KMS-11 (cell line): ENCODE measurements around the gene KRT27.

Experiments
- H2AFZ ChIP-seq: fragments of 200-600 bp; sonication (generic); 2 replicates; pipeline ENCODE4 v1.6.1; 2016; ENCODE audit warnings: antibody characterized with exemption, mixed run types, low read depth
- H3K27ac ChIP-seq: fragments of 200-600 bp; sonication (generic); 2 replicates; pipeline ENCODE4 v1.6.1; 2016; ENCODE audit warnings: mild to moderate bottlenecking, mixed run types
- H3K27me3 ChIP-seq: fragments of 200-600 bp; sonication (generic); 2 replicates; pipeline ENCODE4 v1.6.1; 2017; ENCODE audit warnings: mild to moderate bottlenecking, low read depth, mixed run types, moderate library complexity; ENCODE audit not compliant: insufficient read depth
- H3K36me3 ChIP-seq: fragments of 200-600 bp; sonication (generic); 2 replicates; pipeline ENCODE4 v1.6.1; 2017; ENCODE audit warnings: mild to moderate bottlenecking, mixed run types; ENCODE audit not compliant: insufficient read depth
- H3K4me1 ChIP-seq: fragments of 200-600 bp; sonication (generic); 2 replicates; pipeline ENCODE4 v1.6.1; 2016; ENCODE audit warnings: mild to moderate bottlenecking, low read depth, mixed run types; ENCODE audit not compliant: poor library complexity, severe bottlenecking
- H3K4me2 ChIP-seq: fragments of 200-600 bp; sonication (generic); 2 replicates; pipeline ENCODE4 v1.7.0; 2016; ENCODE audit warnings: mild to moderate bottlenecking, mixed run types
- H3K4me3 ChIP-seq: fragments of 200-600 bp; sonication (generic); IDR thresholded peaks from 2 replicates; pipeline ENCODE4 v1.6.1; 2017; ENCODE audit warnings: low read depth, low read length, mixed read lengths; ENCODE audit not compliant: insufficient read depth
- H3K79me2 ChIP-seq: fragments of 200-600 bp; sonication (generic); 2 replicates; pipeline ENCODE4 v1.6.1; 2016; ENCODE audit warnings: low read depth, mixed run types; ENCODE audit not compliant: insufficient read depth
- H3K9ac ChIP-seq: fragments of 200-600 bp; sonication (generic); 2 replicates; pipeline ENCODE4 v1.6.1; 2016; ENCODE audit warnings: mild to moderate bottlenecking, mixed run types
- H4K20me1 ChIP-seq: fragments of 200-600 bp; sonication (generic); 2 replicates; pipeline ENCODE4 v1.6.1; 2016; ENCODE audit warnings: mild to moderate bottlenecking, mixed run types; ENCODE audit not compliant: insufficient read depth
- TF ChIP-seq, protein P1 (sequence below): fragments of 200-600 bp; sonication (generic); conservative IDR thresholded peaks from 2 replicates; pipeline ENCODE4 v1.6.1; 2017; ENCODE audit warnings: low read depth, mild to moderate bottlenecking, antibody characterized with exemption, low read length, moderate library complexity, mixed read lengths

KRT27 gene

GRCh38 chr17:40820228-40820838, 38.0 kb upstream of the KRT27 start:
- no peaks in the 10 kb centered on the region for H4K20me1 ChIP-seq
- H2AFZ ChIP-seq: no peak overlapping the region
- no peak overlapping the region for H3K9ac ChIP-seq
- no peak overlapping the region for H3K4me3 ChIP-seq
- peaks cover 18% of the 10 kb centered on the region for H3K4me1 ChIP-seq
- H3K27ac ChIP-seq: no peak overlapping the region
- H3K79me2 ChIP-seq: no peaks in the 10 kb centered on the region
- no peaks in the 10 kb centered on the region for H3K36me3 ChIP-seq
- no peak overlapping the region for H3K4me2 ChIP-seq
- no peaks in the 10 kb centered on the region for H3K27me3 ChIP-seq
- TF ChIP-seq, protein P1, sequence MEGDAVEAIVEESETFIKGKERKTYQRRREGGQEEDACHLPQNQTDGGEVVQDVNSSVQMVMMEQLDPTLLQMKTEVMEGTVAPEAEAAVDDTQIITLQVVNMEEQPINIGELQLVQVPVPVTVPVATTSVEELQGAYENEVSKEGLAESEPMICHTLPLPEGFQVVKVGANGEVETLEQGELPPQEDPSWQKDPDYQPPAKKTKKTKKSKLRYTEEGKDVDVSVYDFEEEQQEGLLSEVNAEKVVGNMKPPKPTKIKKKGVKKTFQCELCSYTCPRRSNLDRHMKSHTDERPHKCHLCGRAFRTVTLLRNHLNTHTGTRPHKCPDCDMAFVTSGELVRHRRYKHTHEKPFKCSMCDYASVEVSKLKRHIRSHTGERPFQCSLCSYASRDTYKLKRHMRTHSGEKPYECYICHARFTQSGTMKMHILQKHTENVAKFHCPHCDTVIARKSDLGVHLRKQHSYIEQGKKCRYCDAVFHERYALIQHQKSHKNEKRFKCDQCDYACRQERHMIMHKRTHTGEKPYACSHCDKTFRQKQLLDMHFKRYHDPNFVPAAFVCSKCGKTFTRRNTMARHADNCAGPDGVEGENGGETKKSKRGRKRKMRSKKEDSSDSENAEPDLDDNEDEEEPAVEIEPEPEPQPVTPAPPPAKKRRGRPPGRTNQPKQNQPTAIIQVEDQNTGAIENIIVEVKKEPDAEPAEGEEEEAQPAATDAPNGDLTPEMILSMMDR: no peak

GRCh38 chr17:40819528-40820125, 37.3 kb upstream of the KRT27 start:
- Histone ChIP-seq H3K79me2 (no peaks in the 10 kb centered on the region), H3K4me2 (peak overlapping the region; percentile 66), H3K9ac (no peak overlapping the region), H3K4me1 (peaks cover 18% of the 10 kb centered on the region), H2AFZ (peak overlapping the region; percentile 86), H3K27ac (peak overlapping the region; percentile 70; the same call in 1 of the 2 replicates), H3K4me3 (no peak overlapping the region), H3K27me3 (no peaks in the 10 kb centered on the region), H3K36me3 (no peaks in the 10 kb centered on the region), H4K20me1 (no peaks in the 10 kb centered on the region)
- TF ChIP-seq, protein P1: no peak

- H3K4me3 ChIP-seq: no peak overlapping the region
- peak overlapping the region; percentile 66 for H3K4me2 ChIP-seq
- no peaks in the 10 kb centered on the region for H3K79me2 ChIP-seq
- TF ChIP-seq, protein P1: no peak
- H3K27me3 ChIP-seq: no peaks in the 10 kb centered on the region
- peak overlapping the region; percentile 86 for H2AFZ ChIP-seq
- peak overlapping the region; percentile 67; the same call in 1 of the 2 replicates for H3K9ac ChIP-seq
- no peaks in the 10 kb centered on the region for H3K36me3 ChIP-seq
- H3K27ac ChIP-seq: peak overlapping the region; percentile 70
- peaks cover 12% of the 10 kb centered on the region for H3K4me1 ChIP-seq
- no peaks in the 10 kb centered on the region for H4K20me1 ChIP-seq
These were observed 36.6 kb upstream of the KRT27 start for GRCh38 chr17:40818733-40819527.

- Histone ChIP-seq H3K9ac (peak overlapping the region; percentile 67; the same call in 1 of the 2 replicates), H3K4me2 (peak overlapping the region; percentile 43), H3K4me3 (no peak overlapping the region), H3K36me3 (no peaks in the 10 kb centered on the region), H3K79me2 (no peaks in the 10 kb centered on the region), H3K27ac (peak overlapping the region; percentile 70), H4K20me1 (no peaks in the 10 kb centered on the region), H3K4me1 (peaks cover 12% of the 10 kb centered on the region), H2AFZ (peak overlapping the region; percentile 60), H3K27me3 (no peaks in the 10 kb centered on the region)
- TF ChIP-seq, protein P1: no peak
These were observed 36.0 kb upstream of the KRT27 start for GRCh38 chr17:40818343-40818732.
